GM19240 (cell line): Measurements from ENCODE around the gene MROH2A.
A peak's percentile ranks its signal among the peaks of the same experiment; 100 is the strongest.
"Not testable (repeated sequence)": the region's sequence is repeated elsewhere in the genome, so short reads cannot be mapped to it uniquely, and the experiment has no call there.

Experiments
- DNase-seq: peaks from one replicate; pipeline ENCODE4 v3.0.0; 2011; ENCODE audit warnings: low spot score; ENCODE audit not compliant: insufficient read length

MROH2A gene

GRCh38 chr2:233853353-233853752 lies 75.2 kb downstream of the MROH2A start:
- no peak for DNase-seq

DNA sequence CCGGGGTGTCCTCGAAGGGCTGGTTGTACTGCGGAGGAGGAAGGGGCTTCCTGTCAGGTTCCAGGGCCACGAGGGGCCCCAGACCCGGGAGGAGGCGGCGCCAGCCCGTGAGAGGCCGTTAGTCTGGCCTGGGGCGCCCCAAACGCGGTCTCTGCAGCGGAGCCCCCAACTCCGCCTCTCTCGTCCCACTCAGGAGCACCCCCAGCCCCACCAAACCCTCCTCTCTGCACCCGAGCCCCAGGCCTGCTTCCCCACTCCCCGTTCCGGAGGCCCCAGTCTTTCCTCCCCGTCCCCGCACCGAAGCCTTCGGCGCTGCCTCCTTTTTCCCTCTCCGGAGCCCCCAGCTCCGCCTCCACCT lies 75.7 kb downstream of the MROH2A start:
- no peak for DNase-seq

GRCh38 chr2:233854241-233854981 lies 76.3 kb downstream of the MROH2A start, which contains the start of gene HJURP:
TSS of gene HJURP (minus strand) at chr2:233854535. CDS start at chr2:233854500, 35 bp downstream.
- peak; percentile 96 for DNase-seq

DNA sequence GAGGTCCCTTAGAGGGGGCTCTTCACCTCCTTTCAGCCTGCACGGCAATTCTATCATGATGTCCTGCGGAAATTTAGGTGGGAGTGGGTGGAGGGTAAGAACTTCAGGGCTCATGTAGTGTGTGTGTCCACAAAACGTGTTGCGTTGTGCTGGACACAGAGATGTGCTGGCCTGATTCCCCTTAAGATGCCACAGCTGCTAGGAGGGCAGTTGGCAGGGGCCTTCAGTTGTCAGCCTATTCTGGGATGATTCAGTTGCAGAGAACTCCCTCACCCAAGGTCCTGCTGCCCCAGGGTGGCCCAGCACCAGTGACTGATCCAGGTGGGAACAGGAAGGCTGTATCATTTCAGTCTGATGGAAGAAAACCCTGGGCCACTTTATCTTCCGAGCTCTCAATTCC lies 77.2 kb downstream of the MROH2A start:
- DNase-seq: no peak

DNA sequence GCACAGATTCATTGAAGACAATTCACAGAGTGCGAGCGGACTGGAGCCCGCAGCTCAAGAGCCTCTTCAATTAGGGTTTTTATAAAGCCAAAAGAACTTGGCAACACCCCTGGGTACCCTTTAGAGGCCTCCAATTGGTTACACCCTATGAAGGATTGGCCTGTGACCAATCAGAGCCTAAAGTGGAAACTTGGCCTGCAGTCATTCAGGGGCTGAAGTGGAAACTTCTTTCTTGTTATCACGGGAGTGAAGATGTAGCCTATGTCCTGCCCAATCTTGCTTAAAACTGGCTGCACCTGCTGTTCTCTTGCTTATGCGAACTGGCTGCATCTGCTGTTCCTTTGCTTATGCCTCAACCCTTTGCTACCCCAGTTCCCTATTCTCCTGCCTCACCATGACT lies 78.1 kb downstream of the MROH2A start:
- DNase-seq: no peak

DNA sequence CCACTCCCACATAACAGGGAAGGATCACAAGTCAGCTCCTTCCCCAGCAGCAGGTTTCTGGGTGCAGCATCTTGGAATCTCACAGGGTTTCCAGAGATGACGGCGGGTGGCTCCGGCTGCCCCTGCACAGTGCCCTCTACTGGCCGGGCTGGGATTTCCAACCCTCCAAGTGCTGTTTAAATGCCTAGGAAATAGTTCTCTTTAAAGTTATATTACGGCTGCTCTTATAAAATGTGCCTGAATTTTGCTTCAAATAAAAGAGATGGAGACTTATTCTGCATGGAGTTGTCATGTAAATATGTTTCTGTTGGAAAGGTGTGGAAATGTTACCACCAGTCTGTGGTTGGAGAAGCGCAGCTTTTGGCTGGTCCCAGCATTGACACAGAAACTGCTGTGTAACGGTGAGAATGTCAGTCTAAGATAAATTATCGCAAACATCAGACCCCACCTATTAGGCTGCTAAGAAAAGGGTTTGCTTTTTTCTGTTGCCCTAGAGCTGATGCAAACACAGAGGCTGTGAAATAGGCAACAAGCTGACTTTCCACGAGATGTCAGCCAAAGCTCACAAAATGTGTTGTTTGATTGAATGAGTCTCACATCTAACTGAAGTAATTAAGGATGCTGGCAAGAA lies 79.5 kb downstream of the MROH2A start:
- no peak for DNase-seq

- no peak for DNase-seq
These were observed 80.2 kb downstream of the MROH2A start for GRCh38 chr2:233858331-233858730.

DNA sequence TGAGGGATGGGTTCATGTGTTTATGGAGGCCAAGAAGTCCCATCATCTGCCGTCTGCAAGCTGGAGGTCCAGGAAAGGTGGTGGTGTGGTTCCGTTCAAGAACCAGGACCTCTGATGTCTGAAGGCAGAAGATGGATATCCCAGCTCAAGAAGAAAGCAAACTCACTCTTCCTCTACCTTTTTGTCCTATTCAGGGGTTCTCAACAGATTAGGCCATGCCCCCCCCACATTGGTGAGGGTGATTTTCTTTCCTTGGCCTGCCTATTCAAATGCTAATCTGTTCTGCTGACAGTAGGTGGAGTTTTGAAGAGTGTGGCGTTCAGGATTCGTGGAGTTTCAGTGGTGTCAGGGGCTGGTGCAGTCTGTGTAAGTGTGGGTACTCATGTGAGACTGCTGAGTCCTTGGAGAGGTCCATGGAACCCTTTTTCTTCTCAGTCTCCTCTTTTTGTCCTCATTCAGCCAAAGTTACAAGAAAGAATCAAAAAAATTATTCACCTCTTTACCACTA lies 84.2 kb downstream of the MROH2A start:
- no peak for DNase-seq

DNA sequence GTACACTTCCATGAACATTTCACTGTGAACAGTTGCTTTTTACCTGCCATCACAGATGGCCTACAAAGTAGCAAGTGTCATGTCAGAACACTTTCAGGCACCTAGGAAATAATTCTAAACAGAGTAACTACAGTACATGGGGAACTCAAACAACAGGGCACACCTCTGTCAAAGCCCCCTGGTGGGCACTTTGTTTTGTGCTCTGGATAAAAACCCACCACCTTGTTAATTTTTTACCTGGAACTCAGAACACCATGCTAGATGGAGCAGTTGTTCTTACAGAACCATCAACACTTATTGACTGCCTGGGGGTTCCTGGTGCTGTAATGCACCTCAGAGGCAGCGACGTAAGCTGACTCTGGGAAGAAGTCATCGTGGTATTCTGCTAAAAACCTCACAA lies 87.7 kb downstream of the MROH2A start:
- no peak for DNase-seq

GRCh38 chr2:233866479-233866878 lies 88.3 kb downstream of the MROH2A start:
- no peak for DNase-seq

- peak; percentile 25 for DNase-seq
These were observed 89.9 kb downstream of the MROH2A start, which contains the start of gene MSL3B for GRCh38 chr2:233867993-233868532. TSS of gene MSL3B (minus strand) at chr2:233868386.

DNA sequence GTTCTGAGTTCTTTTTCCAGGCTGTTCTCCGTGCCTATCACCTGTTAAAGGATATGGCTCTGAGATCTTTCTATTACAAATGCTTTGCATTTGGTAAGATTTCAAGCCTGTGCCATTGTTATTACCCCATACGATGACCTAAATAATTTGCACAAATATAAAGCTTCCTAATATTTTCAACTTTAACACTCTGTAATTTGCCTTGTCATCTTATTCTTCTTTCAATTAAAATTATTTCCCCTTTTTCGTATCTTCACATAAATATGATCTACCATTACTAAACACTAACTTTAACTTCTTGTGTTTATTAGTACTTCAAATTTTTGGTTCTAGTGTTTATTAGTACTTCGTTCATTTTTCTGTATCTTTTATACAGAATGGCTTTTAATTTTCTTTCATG lies 93.3 kb downstream of the MROH2A start:
- no peak for DNase-seq

GRCh38 chr2:233872125-233872524 lies 94.0 kb downstream of the MROH2A start:
- DNase-seq: not testable (repeated sequence)

- DNase-seq: no peak
These were observed 104.2 kb downstream of the MROH2A start for GRCh38 chr2:233882353-233882752.
